Globus pallidus (tissue), 1 donor: ENCODE data around the gene OR4Q2.
"Not testable (repeated sequence)": the region's sequence is repeated elsewhere in the genome, so short reads cannot be mapped to it uniquely, and the experiment has no call there.

Experiments used
- DNase-seq: peaks from one replicate; pipeline ENCODE4 v3.0.0-alpha.2; 2015; ENCODE audit warnings: low spot score

OR4Q2 gene

GRCh38 chr14:20001863-20002262, at the start of gene OR4Q2:
Gene OR4Q2, plus strand, starts transcription at chr14:20002163.
- no peak for DNase-seq

GRCh38 chr14:19969735-19970134, 32.2 kb upstream of the OR4Q2 start:
- not testable (repeated sequence) for DNase-seq

- no peak for DNase-seq
These were observed 27.1 kb upstream of the OR4Q2 start for GRCh38 chr14:19974844-19975243.

GRCh38 chr14:19975291-19975690, 26.7 kb upstream of the OR4Q2 start, which contains the start of gene OR4K15:
Gene OR4K15, plus strand, starts transcription at chr14:19975591. Its CDS starts 0 bp downstream, at chr14:19975591.
- DNase-seq, result no peak

- no peak for DNase-seq
These were observed 8.5 kb upstream of the OR4Q2 start for GRCh38 chr14:19993438-19993837.

GRCh38 chr14:20002319-20002718, 356 bp downstream of the OR4Q2 start:
- DNase-seq, result no peak

- no peak for DNase-seq
These were observed 6.2 kb downstream of the OR4Q2 start for GRCh38 chr14:20008156-20008555.

GRCh38 chr14:20019257-20019865, 17.4 kb downstream of the OR4Q2 start, which contains the start of gene OR4K14:
Gene OR4K14, minus strand, starts transcription at chr14:20019307. Its CDS starts 4,114 bp downstream, at chr14:20015193.
- no peak for DNase-seq

GRCh38 chr14:20031058-20031457, 29.1 kb downstream of the OR4Q2 start:
- no peak for DNase-seq

- no peak for DNase-seq
These were observed 33.5 kb downstream of the OR4Q2 start for GRCh38 chr14:20035449-20035848.

GRCh38 chr14:20035938-20036337, 34.0 kb downstream of the OR4Q2 start, which contains the start of gene OR4K13:
Gene OR4K13, minus strand, starts transcription at chr14:20036038. Its CDS starts 1,280 bp downstream, at chr14:20034758.
- no peak for DNase-seq

GRCh38 chr14:20044243-20044642, 42.3 kb downstream of the OR4Q2 start:
- no peak for DNase-seq

- no peak for DNase-seq
These were observed 46.2 kb downstream of the OR4Q2 start for GRCh38 chr14:20048202-20048601.
